ENCODE data around the gene CCNH.

The CCNH gene

GRCh38 chr5:87412630-87413342 is at the start of gene CCNH:
CCNH (minus strand) TSS chr5:87412930; CDS start chr5:87412794, 136 bp downstream.
- peak; percentile 97 to 98 for DNase-seq

- no peak for DNase-seq
Measured at GRCh38 chr5:87457706-87458105, 45.0 kb upstream of the CCNH start.

DNA sequence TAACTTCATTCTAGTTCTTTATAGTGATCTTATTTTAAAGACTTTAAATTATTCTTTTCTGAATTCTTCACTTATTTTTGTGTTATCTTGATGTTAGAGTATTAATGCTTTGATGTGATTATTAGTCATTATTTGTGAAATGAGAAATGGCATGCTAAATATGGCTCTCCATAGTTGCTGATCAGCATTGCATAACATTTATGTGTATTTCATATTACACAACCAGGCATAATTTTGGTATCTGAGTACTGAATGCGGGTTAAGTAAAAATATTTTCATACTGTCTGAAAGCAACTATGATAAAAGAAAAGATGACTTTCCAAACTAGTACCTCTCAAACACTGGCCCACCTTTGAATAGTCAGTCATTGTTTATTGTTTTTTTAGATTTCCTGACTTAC is 41.1 kb upstream of the CCNH start:
- DNase-seq, result no peak

- no peak for DNase-seq
Measured at GRCh38 chr5:87452837-87453236, 40.1 kb upstream of the CCNH start.

DNA sequence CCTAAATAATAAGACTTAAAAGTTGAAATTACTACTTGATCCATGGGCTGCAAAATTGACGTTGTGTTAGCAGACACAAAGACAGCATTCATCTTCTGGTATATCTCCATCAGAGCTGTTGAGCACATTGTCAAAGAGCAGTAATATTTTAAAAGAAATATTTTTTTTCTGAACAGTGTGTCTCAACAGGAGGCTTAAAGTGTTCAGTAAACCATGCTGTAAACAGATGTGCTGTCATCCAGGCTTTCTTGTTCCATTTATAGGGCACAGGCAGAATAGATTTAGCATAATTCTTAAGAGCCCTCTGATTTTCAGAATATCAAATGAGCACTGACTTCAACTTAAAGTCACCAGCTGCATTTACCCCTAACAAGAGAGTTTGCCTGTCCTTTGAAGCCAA is 29.7 kb upstream of the CCNH start:
- no peak for DNase-seq

DNA sequence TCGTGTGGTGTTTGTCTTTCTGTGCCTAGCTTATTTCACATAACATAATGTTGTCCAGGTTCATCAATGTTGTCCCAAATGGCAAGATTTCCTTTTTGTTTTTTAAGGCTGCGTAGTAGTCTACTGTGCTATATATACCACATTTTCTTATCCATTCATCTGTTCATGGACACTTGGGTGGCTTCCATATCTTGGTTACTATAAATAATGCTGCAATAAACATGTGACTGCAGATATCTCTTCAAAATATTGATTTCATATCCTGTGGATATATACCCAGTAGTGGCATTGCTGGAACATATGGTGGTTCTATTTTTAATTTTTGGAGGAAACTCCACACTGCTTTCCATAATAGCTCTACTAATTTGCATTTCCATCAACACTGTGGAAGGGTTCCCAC is 25.5 kb upstream of the CCNH start:
- no peak for DNase-seq

DNA sequence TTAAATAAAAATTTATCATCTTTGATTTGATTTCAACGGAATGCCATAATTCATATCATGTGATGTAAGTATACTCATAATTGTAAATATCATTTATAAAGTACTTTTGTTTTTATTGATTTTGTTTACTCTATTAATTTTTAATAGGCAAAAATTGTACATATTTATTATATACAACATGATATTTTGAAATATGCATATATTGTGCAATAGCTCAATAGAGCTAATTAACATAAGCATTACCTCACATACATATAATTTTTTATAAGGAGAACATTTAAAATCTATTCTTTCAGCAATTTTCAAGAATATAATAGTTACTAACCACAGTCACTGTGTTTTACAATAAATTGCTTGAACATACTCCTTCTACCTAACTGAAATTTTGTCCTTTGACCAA is 25.0 kb upstream of the CCNH start:
- no peak for DNase-seq

DNA sequence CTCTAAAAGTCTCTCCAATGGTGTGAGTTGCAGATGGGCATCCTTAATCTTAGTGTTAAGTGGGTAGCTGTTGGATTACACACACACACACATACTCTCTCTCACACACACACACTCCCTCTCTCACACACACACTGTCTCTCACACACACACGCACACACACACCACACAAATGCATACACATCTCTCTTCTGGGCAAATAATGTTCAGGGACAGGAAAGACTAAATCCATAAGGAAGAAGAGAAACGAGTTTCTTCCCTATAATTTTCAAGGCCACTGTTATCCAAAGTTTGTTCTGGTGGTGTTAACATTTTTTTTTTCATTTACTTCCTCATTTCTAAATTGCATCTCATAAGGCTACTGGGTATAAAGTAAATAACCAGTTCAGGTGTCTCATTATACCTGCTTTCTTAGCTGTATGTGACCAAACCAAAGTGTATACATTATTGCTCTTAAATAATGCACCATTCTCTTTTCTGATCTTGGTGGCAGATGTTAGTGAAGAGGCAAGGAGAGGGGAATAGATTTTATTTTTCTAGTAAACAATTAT is 22.5 kb upstream of the CCNH start:
- DNase-seq, result no peak

DNA sequence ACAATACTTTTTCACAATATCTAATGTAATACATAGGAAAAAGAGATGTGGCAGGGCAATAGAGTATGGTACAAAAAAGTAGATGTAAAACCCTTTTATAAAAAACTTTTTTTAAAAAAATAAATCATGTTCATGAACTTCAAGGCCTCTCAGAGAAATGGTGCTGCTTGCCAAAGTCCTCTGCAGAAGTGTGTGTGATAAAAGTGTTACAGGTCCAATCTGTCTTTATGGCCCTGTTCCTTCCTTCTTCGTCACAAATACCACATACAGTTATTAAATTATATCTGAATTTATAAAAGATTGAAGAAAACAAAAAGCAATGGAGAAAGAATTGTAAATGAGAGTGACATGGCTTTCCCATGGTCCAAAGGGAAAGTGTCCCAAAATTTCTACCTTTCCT is 21.7 kb upstream of the CCNH start:
- DNase-seq, result no peak

DNA sequence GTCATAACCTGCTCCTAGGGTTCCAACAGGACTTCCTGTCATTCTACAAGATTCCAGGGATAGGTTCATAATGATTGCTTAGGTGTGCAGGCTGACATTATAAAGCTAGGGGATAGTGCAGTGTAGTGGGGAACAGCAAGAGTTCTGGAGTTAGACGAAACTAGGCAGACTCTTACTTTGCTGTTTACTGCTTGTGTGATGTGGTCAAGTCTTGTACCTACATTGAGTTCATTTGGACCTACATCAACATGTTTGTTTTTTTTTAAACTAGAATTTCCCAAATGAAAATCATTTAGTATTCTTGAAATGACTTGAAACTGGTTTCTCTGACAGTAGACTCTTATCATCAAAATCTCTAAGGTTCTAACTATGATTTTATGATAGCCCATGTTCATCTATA is 21.2 kb upstream of the CCNH start:
- no peak for DNase-seq

DNA sequence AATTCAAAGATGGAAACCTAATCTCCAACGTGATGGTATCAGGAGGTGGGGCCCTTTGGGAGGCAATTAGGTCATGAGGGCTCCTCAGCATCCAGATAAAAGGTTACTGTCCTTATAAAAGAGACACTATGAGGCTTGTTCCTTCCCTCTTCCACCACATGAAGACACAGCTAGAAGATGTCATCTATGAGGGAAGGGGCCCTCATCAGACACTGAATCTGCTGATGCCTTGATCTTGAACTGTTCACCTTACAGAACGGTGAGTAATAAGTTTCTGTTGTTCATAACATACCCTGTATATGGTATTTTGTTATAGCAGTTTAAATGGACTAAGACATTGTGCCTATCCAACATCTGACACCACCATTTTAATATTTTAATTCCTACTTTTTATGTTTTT is 19.7 kb upstream of the CCNH start:
- DNase-seq, result no peak

GRCh38 chr5:87430863-87431457 is 18.2 kb upstream of the CCNH start:
- no peak for DNase-seq

GRCh38 chr5:87423755-87424154 is 11.0 kb upstream of the CCNH start:
- no peak for DNase-seq

DNA sequence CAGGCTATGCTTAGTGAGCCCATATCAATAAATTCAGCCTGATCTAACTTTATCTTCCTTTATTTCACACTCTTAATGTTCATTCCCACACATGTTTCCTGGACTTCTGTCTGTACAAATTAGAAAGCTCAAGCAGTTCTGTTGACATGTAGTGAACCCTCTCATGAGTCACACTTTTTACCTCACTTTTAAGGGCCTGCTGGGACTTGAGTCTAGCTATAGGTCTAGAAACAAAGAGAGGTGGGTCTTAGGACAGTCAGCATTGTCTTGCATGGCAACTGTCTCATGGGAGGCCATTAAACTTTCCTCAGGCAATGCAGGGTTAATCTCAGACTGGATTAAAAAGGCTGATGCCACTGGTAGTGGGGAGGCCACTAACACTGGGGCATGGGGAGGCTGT is 8.6 kb upstream of the CCNH start:
- DNase-seq, result no peak

GRCh38 chr5:87418506-87418905 is 5.8 kb upstream of the CCNH start:
- DNase-seq, result no peak

DNA sequence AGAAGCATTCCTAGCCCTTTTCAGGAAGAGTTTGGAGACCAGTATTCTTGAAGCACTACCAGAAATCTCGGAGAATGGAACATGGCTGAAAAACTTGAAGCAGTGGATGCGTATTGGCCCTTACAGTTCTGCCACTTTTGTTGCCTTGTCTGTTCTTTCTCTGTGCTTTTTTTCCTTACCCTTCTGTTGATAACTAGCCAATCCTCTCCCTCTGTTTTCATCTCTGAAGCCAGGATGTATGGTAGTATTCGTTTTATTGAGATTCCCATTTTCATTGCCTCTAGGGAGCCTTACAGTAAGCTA is 564 bp upstream of the CCNH start:
- DNase-seq, result no peak

DNA sequence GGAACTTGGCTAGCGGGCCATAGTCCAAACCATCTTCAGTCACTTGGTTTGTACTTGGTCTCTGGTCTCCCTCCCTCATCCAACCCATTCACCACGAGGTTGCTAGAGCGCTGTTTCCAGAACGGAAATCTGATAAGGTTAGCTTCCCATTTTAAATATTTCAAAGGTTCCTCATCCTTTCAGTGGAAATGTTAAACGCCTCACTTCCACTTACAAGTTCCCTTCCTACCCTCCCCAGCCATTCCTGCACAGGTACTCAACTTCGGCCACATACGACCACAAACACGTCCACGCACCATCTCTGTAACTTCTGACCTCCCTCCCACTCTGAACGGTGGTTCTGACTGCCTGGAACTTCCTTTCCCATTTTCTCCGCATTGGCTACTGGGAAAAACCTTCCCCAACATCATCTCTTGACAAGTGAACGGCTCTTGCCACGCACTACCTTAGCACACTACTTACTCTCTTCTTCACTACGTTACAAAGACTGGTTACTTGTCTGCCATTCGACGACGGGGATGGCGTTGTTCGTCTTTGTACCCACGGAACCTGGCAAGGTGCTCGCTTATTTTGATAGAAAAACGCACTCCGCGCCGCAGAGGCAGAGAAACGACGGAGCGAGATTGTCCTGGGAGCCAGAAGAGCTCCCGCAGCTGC is 629 bp downstream of the CCNH start:
- DNase-seq, result peak; percentile 38 to 55

- DNase-seq, result peak in 1 of 2 donors; percentile 58
Measured at GRCh38 chr5:87411586-87411972, 1.2 kb downstream of the CCNH start.

DNA sequence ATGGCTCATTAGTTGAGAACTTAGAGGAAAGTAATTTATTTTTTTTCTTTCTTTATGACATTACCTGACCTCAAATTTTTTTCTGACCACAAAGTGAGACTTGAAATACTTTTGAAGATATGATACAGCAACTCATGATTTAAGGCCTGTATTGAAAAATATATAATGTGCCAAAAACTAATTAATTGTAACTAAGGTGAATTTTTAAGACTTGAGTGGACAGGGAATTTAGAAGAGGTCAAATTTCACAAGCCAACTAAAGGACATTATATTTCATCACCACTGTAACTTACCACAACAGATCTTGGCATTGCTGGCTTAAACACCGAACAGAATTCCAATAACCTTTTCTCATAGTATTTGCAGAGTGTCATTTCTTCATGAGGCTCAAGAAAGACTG is 1.8 kb downstream of the CCNH start:
- DNase-seq, result no peak

DNA sequence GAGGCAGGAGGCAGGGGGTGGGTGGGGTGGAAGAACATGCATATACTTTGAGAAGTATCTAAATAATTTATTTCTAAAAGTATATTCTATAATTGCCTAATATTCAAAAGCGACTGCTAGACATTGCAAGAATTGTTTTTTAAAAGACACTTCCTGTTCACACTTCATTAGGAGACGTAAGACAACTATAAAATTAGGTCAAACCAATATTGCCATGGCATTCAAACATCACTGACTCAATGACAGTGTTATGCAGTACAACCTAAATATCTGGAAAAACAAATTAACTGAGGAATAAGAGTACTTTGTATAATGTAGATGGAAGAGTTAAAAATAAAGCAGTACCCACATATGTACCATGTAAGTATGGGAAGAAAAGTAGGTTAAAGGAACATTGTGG is 4.5 kb downstream of the CCNH start:
- DNase-seq, result peak in 1 of 2 donors; percentile 49

GRCh38 chr5:87405472-87406155 is 7.1 kb downstream of the CCNH start:
- DNase-seq, result no peak

- no peak for DNase-seq
Measured at GRCh38 chr5:87404359-87404758, 8.4 kb downstream of the CCNH start.

DNA sequence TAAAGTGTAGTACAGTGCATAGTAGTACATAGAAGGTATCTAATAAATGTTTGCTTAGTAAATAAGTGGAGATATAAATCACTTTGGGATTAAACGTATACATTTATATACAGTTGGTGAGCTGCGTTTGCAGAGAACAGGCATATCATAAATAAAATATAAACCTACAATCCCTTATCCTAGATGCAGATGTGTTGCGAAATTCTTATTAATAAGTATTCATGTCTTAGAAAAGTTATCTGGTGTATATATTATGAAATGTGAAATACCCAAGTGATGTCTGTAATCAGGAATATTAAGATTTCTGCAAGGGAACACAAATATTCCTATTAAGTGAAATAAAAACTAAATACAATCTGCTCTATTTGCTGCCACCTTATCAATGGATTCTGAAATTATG is 8.8 kb downstream of the CCNH start:
- no peak for DNase-seq

DNA sequence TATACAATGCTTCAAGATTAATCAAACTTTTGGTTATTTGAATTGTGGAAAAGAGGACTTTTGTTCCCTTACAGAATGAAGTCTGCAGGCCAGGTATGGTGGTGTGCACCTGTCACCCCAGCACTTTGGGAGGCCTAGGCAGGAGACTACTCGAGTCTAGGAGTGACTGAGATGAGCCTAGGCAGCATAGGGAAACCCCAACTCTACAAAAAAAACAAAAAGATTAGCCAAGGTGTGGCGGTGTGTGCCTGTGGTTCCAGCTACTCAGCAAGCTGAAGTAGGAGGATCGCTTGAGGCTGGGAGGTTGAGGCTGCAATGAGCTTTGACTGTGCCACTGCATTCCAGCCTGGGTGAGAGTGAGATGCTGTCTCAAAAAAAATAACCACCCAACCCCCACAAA is 9.3 kb downstream of the CCNH start:
- peak in 1 of 2 donors; percentile 24 for DNase-seq
